ENCODE results near the gene CCDC157.

Gene CCDC157

DNA sequence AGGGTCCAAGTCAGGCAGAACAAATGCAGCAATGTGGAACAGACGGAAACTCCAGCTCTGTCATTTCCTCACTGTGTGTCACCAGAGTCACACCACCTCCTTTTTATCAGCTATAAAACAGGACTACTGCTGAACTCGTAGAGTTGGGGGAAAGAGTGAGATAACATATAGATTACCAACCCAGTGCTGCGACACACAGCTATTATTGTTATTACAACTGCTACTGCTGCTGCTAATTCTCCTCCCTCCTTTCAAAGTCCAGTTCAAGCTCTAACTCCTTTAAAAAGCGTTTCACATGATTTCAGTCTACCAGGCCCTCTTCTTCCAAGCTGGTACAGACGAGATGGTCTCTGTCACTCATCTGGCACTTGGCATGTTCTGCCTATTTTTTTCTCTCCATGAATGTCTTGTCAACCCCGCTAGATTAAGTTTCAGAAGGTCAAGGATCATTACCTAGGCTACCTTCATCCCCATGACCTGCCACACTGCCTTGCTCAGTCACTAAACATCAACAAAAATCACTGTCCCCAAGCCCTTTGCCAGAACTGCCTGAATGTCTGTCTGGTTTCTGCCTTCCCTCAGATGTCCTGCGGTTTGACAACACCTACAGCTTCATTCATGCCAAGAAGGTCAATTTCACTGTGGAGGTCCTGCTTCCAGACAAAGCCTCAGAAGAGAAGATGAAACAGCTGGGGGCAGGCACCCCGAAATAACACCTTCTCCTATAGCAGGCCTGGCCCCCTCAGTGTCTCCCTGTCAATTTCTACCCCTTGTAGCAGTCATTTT is 65.1 kb downstream of the CCDC157 start:
- peaks cover 29% of the 10 kb centered on the region for H3K36me3 ChIP-seq (ENCODE audit: insufficient read depth, insufficient read length, low read length)
- H3K9ac ChIP-seq (ENCODE audit: insufficient read length, low read depth), result peak overlapping the region; percentile 96
- H3K4me3 ChIP-seq (ENCODE audit: insufficient read length, low read depth), result no peak overlapping the region
- TF ChIP-seq SUZ12 (IDR thresholded peaks at IDR 0.05; ENCODE audit: extremely low read depth, insufficient read depth, insufficient read length) (no peak), YY1 (IDR thresholded peaks at IDR 0.05; ENCODE audit: insufficient read depth, insufficient read length) (no peak), ZNF274 (IDR thresholded peaks at IDR 0.05; ENCODE audit: low read depth, low read length) (no peak)
- H3K9me3 ChIP-seq (ENCODE audit: insufficient read depth, low read length), result no peaks in the 10 kb centered on the region
- no peaks in the 10 kb centered on the region for H3K4me1 ChIP-seq (ENCODE audit: insufficient read depth, insufficient read length)
- no peaks in the 10 kb centered on the region for H3K27me3 ChIP-seq (ENCODE audit: insufficient read depth, insufficient read length)
- no peak for DNase-seq (ENCODE audit: low read depth, low spot score)

DNA sequence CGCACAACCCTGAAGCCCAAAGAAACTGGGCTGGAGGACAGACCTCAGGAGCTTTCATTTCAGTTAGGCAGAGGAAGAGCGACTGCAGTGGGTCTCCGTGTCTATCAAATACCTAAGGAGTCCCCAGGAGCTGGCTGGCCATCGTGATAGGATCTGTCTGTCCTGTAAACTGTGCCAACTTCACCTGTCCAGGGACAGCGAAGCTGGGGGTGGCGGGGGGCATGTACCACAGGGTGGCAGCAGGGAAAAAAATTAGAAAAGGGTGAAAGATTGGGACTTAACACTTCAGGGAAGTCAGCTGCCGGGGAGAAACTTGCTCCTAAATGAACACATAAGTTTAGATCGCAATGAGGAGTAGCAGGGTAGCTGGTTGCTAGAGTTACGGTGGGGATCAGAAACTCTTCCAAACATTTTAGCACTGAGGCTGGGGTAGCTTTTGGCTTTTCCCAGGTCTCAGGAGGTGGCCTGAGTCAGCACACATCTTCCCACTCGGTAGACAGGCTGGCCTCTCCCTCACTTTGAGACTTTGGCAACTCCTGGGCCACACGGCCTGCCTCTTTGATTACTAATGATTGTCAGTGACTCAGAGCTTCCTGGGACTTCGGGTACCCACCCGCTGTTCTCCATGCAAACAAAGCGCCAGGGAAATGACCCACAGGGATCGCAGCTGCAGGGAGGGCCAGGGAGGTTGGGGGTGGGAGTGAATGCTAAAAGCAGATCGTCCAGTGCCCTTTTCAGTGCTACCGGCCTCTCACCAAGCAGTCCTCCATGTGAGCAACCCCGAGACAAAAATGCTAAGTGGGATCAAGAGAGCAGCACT is 65.9 kb downstream of the CCDC157 start:
- DNase-seq (ENCODE audit: low read depth, low spot score), result peak; percentile 43
- no peaks in the 10 kb centered on the region for H3K27me3 ChIP-seq (ENCODE audit: insufficient read depth, insufficient read length)
- no peak for TF ChIP-seq YY1 (IDR thresholded peaks at IDR 0.05; ENCODE audit: insufficient read depth, insufficient read length)
- TF ChIP-seq ZNF274 (IDR thresholded peaks at IDR 0.05; ENCODE audit: low read depth, low read length), result no peak
- TF ChIP-seq SUZ12 (IDR thresholded peaks at IDR 0.05; ENCODE audit: extremely low read depth, insufficient read depth, insufficient read length), result no peak
- no peaks in the 10 kb centered on the region for H3K9me3 ChIP-seq (ENCODE audit: insufficient read depth, low read length)
- peaks cover 29% of the 10 kb centered on the region for H3K36me3 ChIP-seq (ENCODE audit: insufficient read depth, insufficient read length, low read length)
- peak overlapping the region; percentile 96 for H3K9ac ChIP-seq (ENCODE audit: insufficient read length, low read depth)
- no peaks in the 10 kb centered on the region for H3K4me1 ChIP-seq (ENCODE audit: insufficient read depth, insufficient read length)
- H3K4me3 ChIP-seq (ENCODE audit: insufficient read length, low read depth), result peak overlapping the region; percentile 82

DNA sequence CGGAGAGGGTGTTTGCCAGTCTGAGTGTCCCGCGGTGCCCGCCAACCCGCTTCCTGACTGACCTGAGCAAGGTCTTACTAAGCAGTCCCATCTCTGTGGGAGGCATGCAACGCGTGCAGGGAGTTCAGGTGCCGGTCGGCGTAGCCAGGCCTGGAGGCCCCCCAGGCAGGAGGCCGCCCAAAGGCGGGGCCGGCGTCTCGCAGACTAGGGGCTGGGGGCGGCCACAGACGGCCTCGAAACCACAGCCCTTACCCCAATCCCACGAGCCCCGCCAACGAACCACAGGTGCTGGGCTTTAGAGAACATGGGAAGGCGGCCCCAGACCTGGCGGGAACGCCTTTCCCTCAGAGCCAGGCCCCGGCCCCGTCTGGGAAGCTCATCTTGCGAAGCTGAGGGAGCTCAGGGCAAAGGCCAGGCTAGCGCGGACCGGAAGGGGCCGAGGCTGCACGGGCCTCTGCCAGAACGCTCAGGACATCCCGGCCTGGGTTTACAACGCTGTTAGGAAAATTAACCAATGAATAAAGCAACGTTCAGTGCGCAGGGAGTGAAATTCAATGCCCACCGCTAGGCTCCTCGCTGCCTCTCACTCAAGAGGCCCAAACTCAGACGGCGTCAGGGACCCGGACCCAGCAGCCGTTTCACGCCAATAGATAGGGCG is 66.6 kb downstream of the CCDC157 start:
- no peak for DNase-seq (ENCODE audit: low read depth, low spot score)
- peak overlapping the region; percentile 96 for H3K9ac ChIP-seq (ENCODE audit: insufficient read length, low read depth)
- H3K4me3 ChIP-seq (ENCODE audit: insufficient read length, low read depth), result peak overlapping the region; percentile 82
- H3K9me3 ChIP-seq (ENCODE audit: insufficient read depth, low read length), result no peaks in the 10 kb centered on the region
- H3K4me1 ChIP-seq (ENCODE audit: insufficient read depth, insufficient read length), result no peaks in the 10 kb centered on the region
- peaks cover 29% of the 10 kb centered on the region for H3K36me3 ChIP-seq (ENCODE audit: insufficient read depth, insufficient read length, low read length)
- TF ChIP-seq SUZ12 (IDR thresholded peaks at IDR 0.05; ENCODE audit: extremely low read depth, insufficient read depth, insufficient read length), result no peak
- TF ChIP-seq ZNF274 (IDR thresholded peaks at IDR 0.05; ENCODE audit: low read depth, low read length), result no peak
- TF ChIP-seq YY1 (IDR thresholded peaks at IDR 0.05; ENCODE audit: insufficient read depth, insufficient read length), result no peak
- H3K27me3 ChIP-seq (ENCODE audit: insufficient read depth, insufficient read length), result no peaks in the 10 kb centered on the region

DNA sequence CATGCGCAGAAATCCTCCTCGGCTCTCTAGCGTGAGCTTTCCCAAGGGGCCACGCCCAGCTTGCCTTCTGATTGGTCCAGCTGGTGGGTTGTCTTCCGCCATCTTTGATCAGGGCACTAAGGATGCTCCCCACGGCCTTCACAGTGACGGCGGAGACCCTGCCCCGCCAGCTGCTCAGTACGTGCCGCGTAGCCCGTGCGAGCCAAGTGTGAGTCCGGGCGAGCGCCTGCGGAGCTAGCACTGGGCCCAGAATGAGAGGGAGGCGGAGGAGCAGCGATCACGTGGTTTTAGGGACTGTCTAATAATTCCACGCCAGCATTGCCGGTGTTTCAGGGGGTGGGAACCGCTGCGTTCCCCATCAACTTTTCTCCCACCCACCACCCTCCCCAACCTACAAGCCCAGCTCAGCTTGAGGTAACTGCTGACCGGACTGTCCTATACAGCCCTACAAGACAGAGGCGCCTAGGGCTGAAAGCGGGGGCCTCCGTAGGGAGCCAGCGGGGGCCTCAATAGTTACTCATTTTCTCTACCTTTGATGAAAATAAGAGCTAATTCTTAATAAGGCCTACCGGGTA is 67.2 kb downstream of the CCDC157 start:
- DNase-seq (ENCODE audit: low read depth, low spot score), result peak; percentile 94
- TF ChIP-seq SUZ12 (IDR thresholded peaks at IDR 0.05; ENCODE audit: extremely low read depth, insufficient read depth, insufficient read length) (no peak), ZNF274 (IDR thresholded peaks at IDR 0.05; ENCODE audit: low read depth, low read length) (no peak), YY1 (IDR thresholded peaks at IDR 0.05; ENCODE audit: insufficient read depth, insufficient read length) (peak; percentile 96)
- Histone ChIP-seq H3K9me3 (ENCODE audit: insufficient read depth, low read length) (no peaks in the 10 kb centered on the region), H3K4me1 (ENCODE audit: insufficient read depth, insufficient read length) (no peaks in the 10 kb centered on the region), H3K9ac (ENCODE audit: insufficient read length, low read depth) (peak overlapping the region; percentile 96), H3K27me3 (ENCODE audit: insufficient read depth, insufficient read length) (no peaks in the 10 kb centered on the region), H3K4me3 (ENCODE audit: insufficient read length, low read depth) (peak overlapping the region; percentile 82), H3K36me3 (ENCODE audit: insufficient read depth, insufficient read length, low read length) (peaks cover 28% of the 10 kb centered on the region)

DNA sequence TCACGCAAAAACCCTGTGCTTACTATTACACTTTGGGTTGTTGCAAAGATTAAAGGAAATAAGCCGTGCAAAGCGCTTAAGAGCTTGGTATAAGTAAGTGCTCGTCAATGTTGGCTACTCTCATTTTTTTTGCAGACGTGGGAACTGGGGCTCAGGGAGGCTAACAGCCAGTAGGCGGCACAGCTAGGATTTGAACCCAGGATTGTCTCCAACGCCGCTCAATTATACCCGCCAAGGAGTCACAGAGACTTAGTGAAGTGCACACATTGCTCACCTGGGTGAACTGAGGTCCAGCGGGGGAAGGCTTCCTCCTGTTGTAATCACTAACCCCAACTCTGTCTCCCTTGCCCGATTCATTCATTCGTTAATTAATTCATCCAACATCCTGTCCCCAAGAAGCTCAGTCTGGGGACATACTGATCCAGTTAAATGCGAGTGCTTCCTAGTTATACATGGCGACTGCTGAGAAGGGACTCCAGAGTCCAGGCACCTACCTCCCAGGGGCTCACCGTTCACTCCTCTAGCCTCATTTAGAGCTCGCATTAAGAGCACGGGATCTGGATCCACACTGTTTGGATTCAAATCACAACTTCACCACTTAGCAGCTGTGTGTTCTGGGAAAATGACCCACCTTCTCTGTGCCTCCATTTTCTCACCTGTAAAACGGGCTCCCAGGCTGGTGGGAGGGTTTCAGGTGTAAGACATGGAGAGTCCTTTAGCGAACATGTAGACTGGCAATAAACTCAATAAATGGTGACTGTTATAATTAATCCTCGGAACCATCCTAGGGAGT is 67.9 kb downstream of the CCDC157 start:
- Histone ChIP-seq H3K9ac (ENCODE audit: insufficient read length, low read depth) (peak overlapping the region; percentile 66), H3K9me3 (ENCODE audit: insufficient read depth, low read length) (no peaks in the 10 kb centered on the region), H3K27me3 (ENCODE audit: insufficient read depth, insufficient read length) (no peaks in the 10 kb centered on the region), H3K4me3 (ENCODE audit: insufficient read length, low read depth) (peak overlapping the region; percentile 35), H3K4me1 (ENCODE audit: insufficient read depth, insufficient read length) (no peaks in the 10 kb centered on the region), H3K36me3 (ENCODE audit: insufficient read depth, insufficient read length, low read length) (peaks cover 33% of the 10 kb centered on the region)
- DNase-seq (ENCODE audit: low read depth, low spot score), result no peak
- TF ChIP-seq YY1 (IDR thresholded peaks at IDR 0.05; ENCODE audit: insufficient read depth, insufficient read length) (no peak), ZNF274 (IDR thresholded peaks at IDR 0.05; ENCODE audit: low read depth, low read length) (no peak)

DNA sequence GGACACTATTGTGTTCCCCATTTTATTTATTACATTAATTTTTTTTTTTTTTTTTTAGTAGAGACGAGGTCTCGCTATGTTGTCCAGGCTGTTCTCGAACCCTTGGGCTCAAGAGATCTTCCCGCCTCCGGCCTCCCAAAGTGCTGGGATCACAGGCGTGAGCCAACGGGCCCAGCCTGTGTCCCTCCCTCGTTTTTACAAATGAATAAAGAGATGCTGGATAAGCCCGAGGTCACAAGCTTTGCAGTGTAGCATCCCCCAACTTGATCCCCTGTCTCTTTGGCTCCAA is 68.5 kb downstream of the CCDC157 start:
- Histone ChIP-seq H3K9ac (ENCODE audit: insufficient read length, low read depth) (peak overlapping the region; percentile 87), H3K36me3 (ENCODE audit: insufficient read depth, insufficient read length, low read length) (peaks cover 33% of the 10 kb centered on the region), H3K27me3 (ENCODE audit: insufficient read depth, insufficient read length) (no peaks in the 10 kb centered on the region), H3K4me3 (ENCODE audit: insufficient read length, low read depth) (peak overlapping the region; percentile 85), H3K9me3 (ENCODE audit: insufficient read depth, low read length) (no peaks in the 10 kb centered on the region), H3K4me1 (ENCODE audit: insufficient read depth, insufficient read length) (peaks cover 1% of the 10 kb centered on the region)
- no peak for DNase-seq (ENCODE audit: low read depth, low spot score)
- no peak for TF ChIP-seq ZNF274 (IDR thresholded peaks at IDR 0.05; ENCODE audit: low read depth, low read length)
- no peak for TF ChIP-seq YY1 (IDR thresholded peaks at IDR 0.05; ENCODE audit: insufficient read depth, insufficient read length)
- no peak for TF ChIP-seq SUZ12 (IDR thresholded peaks at IDR 0.05; ENCODE audit: extremely low read depth, insufficient read depth, insufficient read length)
